ENCODE data around the gene ZC3H14.

Gene ZC3H14

GRCh38 chr14:88562831-88563686 lies at the start of gene ZC3H14:
Gene ZC3H14, plus strand, starts transcription at chr14:88563037. Its CDS starts 97 bp downstream, at chr14:88563134.
- peak within 1 kb of the TSS; percentile 93 for H3K4me3 ChIP-seq (ENCODE audit: low read depth, low read length)
- no peak for TF ChIP-seq CTCF (IDR thresholded peaks at IDR 0.05; ENCODE audit: low read depth, low read length, missing control alignments)
- peak; percentile 68 for DNase-seq (ENCODE audit: low read depth)
- in situ Hi-C loops (cut with HindIII; ENCODE audit: low sequenced_read_pairs) = no loop called here

- in situ Hi-C loops (cut with HindIII; ENCODE audit: low sequenced_read_pairs) = no loop called here
- no peak for DNase-seq (ENCODE audit: low read depth)
- no peak for TF ChIP-seq CTCF (IDR thresholded peaks at IDR 0.05; ENCODE audit: low read depth, low read length, missing control alignments)
- no peak overlapping the region for H3K4me3 ChIP-seq (ENCODE audit: low read depth, low read length)
Observed at GRCh38 chr14:88515499-88516221, 47.2 kb upstream of the ZC3H14 start.

DNA sequence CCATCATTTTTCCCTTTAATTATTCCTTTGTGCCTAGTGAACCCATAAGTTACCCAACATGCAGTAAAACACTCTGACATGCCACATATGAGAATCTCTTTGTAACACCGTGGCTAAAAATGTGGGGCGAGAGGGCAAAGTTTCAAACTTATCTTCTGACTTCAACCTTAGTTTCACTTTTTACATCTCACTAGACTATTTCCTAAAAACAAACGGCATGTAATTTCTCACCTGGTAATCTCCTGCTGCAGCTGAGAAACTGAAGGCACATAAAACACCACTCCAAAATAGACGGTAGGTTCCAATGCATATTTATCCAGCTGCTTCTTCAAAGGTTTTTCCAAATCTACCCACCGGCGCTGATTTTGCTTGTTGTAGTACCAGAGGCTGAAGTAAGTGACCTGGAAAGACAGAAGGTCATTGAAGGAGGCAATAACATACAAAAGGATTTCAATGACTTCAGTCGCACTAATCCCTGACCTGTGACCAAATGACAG lies 45.9 kb upstream of the ZC3H14 start:
- no peak overlapping the region for H3K4me3 ChIP-seq (ENCODE audit: low read depth, low read length)
- TF ChIP-seq CTCF (IDR thresholded peaks at IDR 0.05; ENCODE audit: low read depth, low read length, missing control alignments) = no peak
- no peak for DNase-seq (ENCODE audit: low read depth)
- in situ Hi-C loops (cut with HindIII; ENCODE audit: low sequenced_read_pairs) = no loop called here

GRCh38 chr14:88518592-88519512 lies 44.0 kb upstream of the ZC3H14 start:
- DNase-seq (ENCODE audit: low read depth) = peak; percentile 13
- in situ Hi-C loops (cut with HindIII; ENCODE audit: low sequenced_read_pairs) = no loop called here
- TF ChIP-seq CTCF (IDR thresholded peaks at IDR 0.05; ENCODE audit: low read depth, low read length, missing control alignments) = no peak
- no peak overlapping the region for H3K4me3 ChIP-seq (ENCODE audit: low read depth, low read length)

DNA sequence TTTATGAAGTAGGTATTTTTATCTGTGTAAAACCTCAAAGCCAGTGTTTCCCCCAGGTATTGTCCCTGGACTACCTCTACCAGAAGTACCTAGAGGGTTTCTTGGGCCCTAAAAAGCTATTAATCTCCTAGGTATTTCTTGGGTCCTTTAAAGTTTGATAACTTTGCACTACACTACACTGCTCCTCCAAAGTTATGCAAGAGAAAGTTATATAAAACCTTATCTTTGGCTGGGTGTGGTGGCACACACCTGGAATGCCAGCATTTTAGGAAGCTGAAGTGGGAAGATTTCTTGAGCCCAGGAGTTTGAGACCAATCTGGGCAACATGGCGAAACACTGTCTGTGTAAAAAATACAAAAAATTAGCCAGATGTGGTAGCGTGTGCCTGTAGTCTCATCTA lies 42.9 kb upstream of the ZC3H14 start:
- in situ Hi-C loops (cut with HindIII; ENCODE audit: low sequenced_read_pairs) = no loop called here

More for the DNA sequence above, 42.9 kb upstream of the ZC3H14 start:
- TF ChIP-seq CTCF (IDR thresholded peaks at IDR 0.05; ENCODE audit: low read depth, low read length, missing control alignments) = no peak
- no peak overlapping the region for H3K4me3 ChIP-seq (ENCODE audit: low read depth, low read length)
- DNase-seq (ENCODE audit: low read depth) = no peak
